GM18861 (cell line): Measurements from ENCODE around the gene PTTG1IP.

ENCODE experiments used
- ATAC-seq: cut with Tn5 transposase; IDR thresholded peaks from one replicate; pipeline ENCODE4 v1.9.1; 2021; ENCODE audit not compliant: unreplicated experiment

Gene PTTG1IP

GRCh38 chr21:44896561-44897286, 23.2 kb upstream of the PTTG1IP start:
- ATAC-seq = no peak

- ATAC-seq = no peak
Observed at GRCh38 chr21:44895859-44896258, 22.4 kb upstream of the PTTG1IP start.

- no peak for ATAC-seq
Observed at GRCh38 chr21:44894687-44895302, 21.3 kb upstream of the PTTG1IP start.

DNA sequence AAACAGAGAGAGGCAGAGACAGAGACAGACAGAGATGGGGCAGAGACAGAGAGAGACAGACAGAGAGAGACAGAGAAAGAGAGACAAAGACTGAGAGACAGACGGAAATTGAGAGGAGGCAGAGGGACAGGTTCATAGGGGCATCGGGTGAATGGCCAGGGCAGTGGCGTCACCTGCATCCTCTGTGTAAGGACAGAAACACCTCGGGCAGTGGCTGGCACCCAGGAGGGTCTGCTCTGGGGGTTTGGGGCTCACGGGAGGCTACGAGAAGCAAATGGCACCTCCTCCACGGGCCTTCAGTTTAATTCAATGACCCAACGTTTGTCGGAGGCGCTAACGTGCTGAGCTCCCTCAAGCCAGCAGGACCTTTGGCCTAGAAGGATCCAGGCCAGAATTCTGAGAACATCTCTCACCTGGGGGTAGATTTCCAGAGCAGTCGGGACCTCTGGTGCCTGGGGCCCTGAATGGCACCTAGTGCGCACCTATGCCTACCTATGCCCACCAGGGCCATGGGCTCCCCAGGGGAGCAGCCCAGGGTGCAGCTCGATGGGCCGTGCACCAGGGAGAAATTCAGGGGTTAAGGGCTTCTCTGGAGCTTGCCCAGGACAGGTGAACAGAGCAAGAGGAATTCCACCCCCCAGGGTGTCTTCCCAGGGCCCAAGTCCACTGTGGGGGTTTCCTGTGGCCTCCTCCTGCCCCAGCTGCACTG, 20.6 kb upstream of the PTTG1IP start:
- no peak for ATAC-seq

DNA sequence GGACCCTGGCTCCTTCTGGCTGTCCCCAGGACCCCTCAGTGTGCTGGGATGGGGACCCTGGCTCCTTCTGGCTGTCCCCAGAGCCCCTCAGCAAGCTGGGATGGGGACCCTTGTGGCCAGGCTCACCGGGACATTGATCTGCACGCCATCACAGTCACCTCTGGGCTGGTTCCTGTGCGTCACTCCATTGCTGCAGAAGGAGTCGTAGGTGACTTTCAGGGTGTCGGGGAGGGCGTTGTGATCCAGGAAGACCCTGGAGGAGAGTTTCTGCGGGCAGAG, 19.7 kb upstream of the PTTG1IP start:
- ATAC-seq = no peak

DNA sequence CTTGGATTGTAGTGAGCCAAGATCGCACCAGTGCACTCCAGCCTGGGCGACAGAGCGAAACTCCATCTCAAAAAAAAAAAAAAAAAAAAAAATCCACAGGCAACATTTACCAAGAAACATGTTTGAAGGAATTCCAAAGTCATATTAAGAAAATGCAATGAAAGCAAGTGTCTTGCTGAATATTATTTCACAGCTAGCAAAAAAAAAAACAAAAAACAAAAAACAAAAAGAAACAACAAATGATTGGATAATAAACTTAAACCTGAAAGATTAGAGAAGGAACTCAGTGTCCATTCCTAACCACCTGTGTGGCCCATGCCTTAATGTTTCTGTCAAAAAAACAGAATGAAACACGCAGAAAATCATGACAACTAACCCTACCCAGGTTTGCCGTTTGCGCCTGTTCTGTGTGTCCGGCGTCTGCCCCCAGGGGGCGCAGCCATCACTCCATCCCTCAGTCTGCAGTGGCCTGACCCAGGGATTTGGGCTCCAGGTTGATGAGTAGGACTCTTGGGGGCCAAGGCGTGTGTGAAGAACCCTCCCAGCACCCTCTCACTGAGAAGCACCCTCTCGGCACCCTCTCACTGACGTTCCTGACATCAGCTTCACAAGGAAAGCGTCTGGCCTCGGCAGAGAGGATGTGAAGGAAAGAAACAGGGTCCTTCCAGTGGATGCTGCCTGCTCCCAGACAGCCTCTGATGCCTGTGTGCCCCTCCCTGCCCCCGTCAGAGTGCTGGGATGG, 19.2 kb upstream of the PTTG1IP start:
- ATAC-seq = no peak

DNA sequence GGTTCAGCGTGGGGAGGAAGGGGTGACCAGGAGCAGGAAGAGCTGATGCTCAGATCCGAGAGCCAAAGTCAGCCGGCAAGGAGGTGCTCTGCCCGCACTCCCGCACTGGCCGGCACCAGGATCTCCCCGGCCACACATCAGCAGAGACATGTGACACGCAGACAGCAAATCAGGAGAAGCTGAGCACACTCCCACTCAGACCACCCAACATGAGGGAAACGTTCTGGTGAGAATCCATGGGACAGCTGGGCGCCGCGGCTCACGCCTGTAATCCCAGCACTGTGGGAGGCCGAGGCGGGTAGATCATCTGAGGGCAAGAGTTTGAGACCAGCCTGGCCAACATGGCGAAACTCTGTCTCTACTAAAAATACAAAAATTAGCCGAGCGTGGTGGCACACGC, 18.6 kb upstream of the PTTG1IP start:
- ATAC-seq = no peak

DNA sequence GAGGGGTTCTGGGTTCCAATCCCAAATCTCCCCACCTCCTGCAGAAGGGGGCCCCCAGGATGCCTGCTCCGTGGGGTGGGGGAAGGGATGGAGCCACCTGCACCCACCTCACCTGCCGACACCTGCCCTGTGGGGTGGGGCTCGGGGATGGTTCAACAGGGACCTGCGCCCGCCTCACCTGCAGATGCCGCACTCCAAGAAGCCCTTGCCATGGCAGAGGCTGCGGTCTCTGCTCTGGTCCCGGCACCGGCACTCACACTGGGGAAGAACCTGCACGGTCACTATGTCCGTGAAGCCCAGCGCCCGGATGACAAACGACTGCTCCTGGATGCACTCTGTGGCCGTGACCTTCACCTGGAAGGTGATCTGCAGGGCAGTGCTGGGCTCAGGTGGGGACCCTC, 18.1 kb upstream of the PTTG1IP start:
- ATAC-seq = no peak

GRCh38 chr21:44890961-44891541, 17.6 kb upstream of the PTTG1IP start:
- ATAC-seq = no peak

- no peak for ATAC-seq
Observed at GRCh38 chr21:44890338-44890931, 16.9 kb upstream of the PTTG1IP start.

DNA sequence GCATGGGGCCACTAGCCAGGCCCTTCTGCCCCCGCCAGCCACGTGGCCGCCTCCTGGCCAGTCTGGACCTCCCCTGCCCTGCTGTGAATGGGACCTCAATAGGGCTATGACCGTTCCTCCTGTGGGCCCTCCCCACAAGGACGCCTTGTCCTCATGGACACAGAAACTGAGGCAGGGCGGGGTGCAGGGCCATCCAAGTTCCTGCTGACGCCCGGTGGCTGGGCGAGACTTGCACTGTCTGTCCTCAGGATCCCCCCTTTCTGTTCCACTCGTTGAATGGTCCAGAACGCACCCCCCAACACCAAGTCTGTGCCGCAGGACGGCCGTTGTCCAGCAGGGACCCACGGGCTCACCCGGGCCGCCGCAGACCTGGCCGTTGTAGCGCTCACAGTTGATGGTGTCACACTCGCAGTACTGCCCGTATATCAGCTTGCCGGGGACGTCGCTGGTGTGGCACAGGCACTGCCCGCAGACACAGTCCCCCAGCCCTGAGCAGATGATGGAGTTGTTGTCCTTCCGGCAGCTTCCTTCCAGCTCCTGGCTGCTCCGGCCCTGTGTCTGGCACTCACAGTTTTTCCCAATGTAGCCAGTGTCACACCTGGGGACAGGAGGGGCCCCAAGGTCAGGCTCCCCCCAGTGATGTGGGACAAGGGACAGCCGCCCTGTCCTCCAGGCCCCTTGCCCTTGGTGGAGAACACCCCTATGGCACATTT, 16.3 kb upstream of the PTTG1IP start:
- no peak for ATAC-seq

DNA sequence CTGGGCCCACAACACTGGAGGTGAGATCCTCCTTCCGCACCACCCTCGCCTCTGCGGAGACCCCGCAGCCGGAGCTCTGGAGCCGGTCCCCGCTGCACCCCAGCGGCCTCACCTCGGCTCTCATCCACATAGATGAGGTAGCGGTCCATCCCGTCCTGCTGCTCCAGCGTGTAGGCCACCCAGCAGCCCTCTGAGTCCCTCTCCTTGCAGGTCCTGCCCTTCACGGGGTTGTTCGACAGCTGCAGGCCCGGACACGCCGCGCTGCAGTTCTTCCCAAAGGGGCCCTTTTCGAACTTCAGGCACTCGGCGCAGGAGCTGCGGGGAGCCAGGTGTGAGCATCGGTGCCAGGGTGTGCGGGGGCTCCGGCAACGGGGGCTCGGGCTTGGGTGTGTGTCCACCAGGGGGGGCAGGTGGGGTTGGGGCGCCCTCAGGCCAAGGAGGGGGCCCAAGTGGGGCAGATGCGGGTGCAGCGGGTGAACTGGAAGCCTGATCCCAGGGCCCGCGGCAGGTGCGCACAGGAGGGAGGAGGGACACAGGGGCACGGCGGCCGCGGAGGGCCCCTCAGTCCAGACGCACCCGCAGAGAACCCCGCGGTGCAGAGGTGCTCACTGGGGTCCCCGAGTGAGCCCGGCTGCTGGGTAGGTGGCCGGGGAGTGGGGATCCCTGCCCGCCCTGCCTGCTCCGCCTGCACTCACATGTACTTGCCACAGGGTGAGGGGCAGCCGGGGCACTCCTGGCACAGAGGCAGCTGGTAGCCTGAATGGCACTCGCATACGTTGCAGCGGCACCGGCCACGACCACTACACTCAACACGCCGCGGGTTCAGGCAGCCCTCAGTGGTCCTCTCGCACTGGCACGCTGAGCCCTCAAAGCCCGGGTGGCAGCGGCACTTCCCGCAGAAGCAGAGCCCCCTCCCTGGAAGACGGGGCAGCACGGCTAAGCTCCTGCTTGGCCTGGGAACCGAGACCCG, 15.4 kb upstream of the PTTG1IP start:
- ATAC-seq = no peak

GRCh38 chr21:44887807-44888580, 14.5 kb upstream of the PTTG1IP start:
- ATAC-seq = no peak

GRCh38 chr21:44887126-44887806, 13.8 kb upstream of the PTTG1IP start:
- no peak for ATAC-seq

DNA sequence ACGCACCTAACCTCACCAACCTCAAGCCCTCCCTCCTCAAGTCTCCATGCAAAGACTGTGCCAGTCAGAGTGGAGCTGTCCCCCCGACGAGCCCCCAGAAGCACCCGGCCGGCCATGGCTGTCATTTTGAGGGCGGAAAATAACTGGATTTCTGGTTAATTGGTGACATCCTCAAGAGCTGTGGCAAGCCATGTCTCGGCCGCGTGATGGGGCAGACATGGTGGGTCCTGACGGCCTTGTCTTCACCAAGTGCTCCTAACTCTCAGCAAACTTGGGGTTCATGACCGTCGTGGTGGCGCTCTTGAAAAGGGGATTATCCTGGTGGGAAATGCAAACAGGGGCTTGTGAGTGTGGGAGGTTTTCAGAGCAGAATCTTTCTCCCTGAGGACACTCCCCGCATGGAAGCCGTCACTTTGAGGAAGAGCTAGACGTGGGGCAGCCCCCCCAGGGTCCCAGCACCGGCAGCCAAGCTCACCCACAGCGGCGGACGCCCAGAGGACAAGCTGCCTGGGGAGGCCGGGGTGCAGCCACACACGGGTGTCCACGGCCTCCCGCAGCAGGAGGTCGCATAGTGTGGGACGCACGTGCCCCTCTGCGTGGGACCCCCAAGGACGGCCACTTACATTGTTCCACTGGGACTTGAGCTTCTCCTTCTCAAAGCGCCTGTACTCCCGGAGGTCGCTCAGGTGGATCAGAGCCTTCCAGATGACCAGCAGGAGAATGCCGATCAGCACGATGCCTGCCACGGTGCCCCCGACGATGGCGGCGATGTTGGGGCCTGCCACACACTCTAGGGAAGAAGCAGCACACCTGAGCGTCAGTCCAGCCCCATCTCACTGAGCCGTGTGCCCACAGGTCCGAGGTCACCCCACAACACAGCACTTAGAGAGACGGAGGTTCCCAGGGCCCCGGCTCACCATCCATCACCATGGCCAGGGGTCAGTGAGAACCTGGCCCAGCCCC, 12.9 kb upstream of the PTTG1IP start:
- no peak for ATAC-seq

GRCh38 chr21:44885615-44886014, 12.1 kb upstream of the PTTG1IP start:
- no peak for ATAC-seq

DNA sequence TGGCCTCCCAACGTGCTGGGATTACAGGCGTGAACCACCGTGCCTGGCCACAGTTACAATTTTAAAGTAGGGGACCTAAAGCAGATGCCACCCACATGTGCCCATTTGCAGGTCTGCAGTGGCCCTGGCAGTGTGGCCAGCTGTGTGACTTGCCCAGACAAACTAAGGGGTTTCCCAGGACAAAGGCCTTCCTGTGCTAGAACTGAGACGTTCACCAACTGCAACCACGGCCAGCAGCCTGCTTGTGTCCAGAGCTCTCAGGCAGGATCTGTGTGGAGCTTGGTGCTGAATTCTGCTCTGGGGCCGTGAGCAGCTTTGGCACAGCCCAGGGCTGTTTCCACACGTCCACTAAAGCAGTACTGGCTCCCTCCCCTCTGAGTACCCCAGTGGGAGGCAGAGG, 10.6 kb upstream of the PTTG1IP start:
- no peak for ATAC-seq
